HEK293T (cell line): ENCODE results near the gene SUPT20HL2.

Source experiments
- CTCF ChIA-PET: fragments of 350-600 bp; formaldehyde crosslinking; extraction: SDS; loops from one replicate; lab custom pipeline; 2021; ENCODE audit warnings: antibody characterized with exemption, inconsistent platforms; lab: Yijun Ruan, JAX
- POLR2A ChIA-PET: fragments of 350-600 bp; formaldehyde crosslinking; extraction: SDS; loops from one replicate; lab custom pipeline; 2020; ENCODE audit warnings: antibody characterized with exemption, inconsistent platforms; lab: Yijun Ruan, JAX
- DNase-seq: peaks from one replicate; pipeline ENCODE4 v3.0.0; 2012; ENCODE audit warnings: mixed read lengths; ENCODE audit errors: extremely low spot score
- ARNT ChIP-seq: fragments of 450-650 bp; IDR thresholded peaks from 2 replicates; pipeline ENCODE4 v1.6.1; 2017; ENCODE audit warnings: mild to moderate bottlenecking
- BHLHE40 ChIP-seq: fragments of 450-650 bp; IDR thresholded peaks from 2 replicates; pipeline ENCODE4 v1.6.1; 2016; ENCODE audit warnings: mild to moderate bottlenecking, moderate library complexity, borderline replicate concordance
- CTBP1 ChIP-seq: fragments of 450-650 bp; IDR thresholded peaks from 2 replicates; pipeline ENCODE4 v1.6.1; 2016; ENCODE audit warnings: borderline replicate concordance
- ELF4 ChIP-seq: fragments of 450-650 bp; IDR thresholded peaks from 2 replicates; pipeline ENCODE4 v1.6.1; 2017; ENCODE audit warnings: antibody characterized with exemption
- FOXA1 ChIP-seq: fragments of 450-650 bp; IDR thresholded peaks from 2 replicates; pipeline ENCODE4 v1.6.1; 2016; ENCODE audit warnings: mild to moderate bottlenecking
- FOXK2 ChIP-seq: fragments of 450-650 bp; IDR thresholded peaks from 2 replicates; pipeline ENCODE4 v1.6.1; 2016; ENCODE audit warnings: mild to moderate bottlenecking
- FOXM1 ChIP-seq: fragments of 450-650 bp; IDR thresholded peaks from 2 replicates; pipeline ENCODE4 v1.6.1; 2017; ENCODE audit warnings: mild to moderate bottlenecking, borderline replicate concordance
- HDGF ChIP-seq: fragments of 450-650 bp; IDR thresholded peaks from 2 replicates; pipeline ENCODE4 v1.6.1; 2017; ENCODE audit warnings: antibody characterized with exemption, borderline replicate concordance
- L3MBTL2 ChIP-seq: fragments of 450-650 bp; conservative IDR thresholded peaks from 2 replicates; pipeline ENCODE4 v1.6.1; 2016; ENCODE audit warnings: mild to moderate bottlenecking
- LEF1 ChIP-seq: fragments of 450-650 bp; IDR thresholded peaks from 2 replicates; pipeline ENCODE4 v1.6.1; 2017; ENCODE audit warnings: mild to moderate bottlenecking, borderline replicate concordance
- NFRKB ChIP-seq: fragments of 450-650 bp; IDR thresholded peaks from 2 replicates; pipeline ENCODE4 v1.6.1; 2016; ENCODE audit warnings: mild to moderate bottlenecking, moderate library complexity
- SP1 ChIP-seq: fragments of 450-650 bp; IDR thresholded peaks from 2 replicates; pipeline ENCODE4 v1.6.1; 2017
- SUZ12 ChIP-seq: fragments of 450-650 bp; IDR thresholded peaks from 2 replicates; pipeline ENCODE4 v1.6.1; 2016; ENCODE audit warnings: mild to moderate bottlenecking
- TARDBP ChIP-seq: fragments of 450-650 bp; IDR thresholded peaks from 2 replicates; pipeline ENCODE4 v1.6.1; 2016
- ZNF384 ChIP-seq: fragments of 450-650 bp; IDR thresholded peaks from 2 replicates; pipeline ENCODE4 v1.6.1; 2016
- TF ChIP-seq, protein P1 (sequence below): fragments of 450-650 bp; IDR thresholded peaks from 2 replicates; pipeline ENCODE4 v1.6.1; 2016

The SUPT20HL2 gene

GRCh38 chrX:24293412-24293811, 20.5 kb downstream of the SUPT20HL2 start:
- ChIA-PET CTCF (interaction anchor here (0.6 to 1.5 kb wide), 4 partner anchors 11 to 590 kb away, joined by 3 to 6 read pairs (median 4); no protein-coding TSS in a partner anchor), POLR2A (no interaction called here)
- DNase-seq = no peak
- TF ChIP-seq, protein P1, sequence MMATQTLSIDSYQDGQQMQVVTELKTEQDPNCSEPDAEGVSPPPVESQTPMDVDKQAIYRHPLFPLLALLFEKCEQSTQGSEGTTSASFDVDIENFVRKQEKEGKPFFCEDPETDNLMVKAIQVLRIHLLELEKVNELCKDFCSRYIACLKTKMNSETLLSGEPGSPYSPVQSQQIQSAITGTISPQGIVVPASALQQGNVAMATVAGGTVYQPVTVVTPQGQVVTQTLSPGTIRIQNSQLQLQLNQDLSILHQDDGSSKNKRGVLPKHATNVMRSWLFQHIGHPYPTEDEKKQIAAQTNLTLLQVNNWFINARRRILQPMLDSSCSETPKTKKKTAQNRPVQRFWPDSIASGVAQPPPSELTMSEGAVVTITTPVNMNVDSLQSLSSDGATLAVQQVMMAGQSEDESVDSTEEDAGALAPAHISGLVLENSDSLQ = no peak
- TF ChIP-seq ZNF384 (no peak), SP1 (no peak), FOXK2 (no peak), L3MBTL2 (no peak), NFRKB (no peak), CTBP1 (no peak), FOXM1 (no peak), TARDBP (no peak), SUZ12 (no peak), ARNT (no peak), ELF4 (no peak), FOXA1 (no peak), BHLHE40 (no peak), HDGF (no peak), LEF1 (no peak)

- DNase-seq = no peak
- ChIA-PET CTCF (interaction anchor here (0.7 to 1.5 kb wide), 2 partner anchors 10 to 98 kb away, joined by 3 to 6 read pairs; no protein-coding TSS in a partner anchor), POLR2A (no interaction called here)
- TF ChIP-seq CTBP1 (no peak), SUZ12 (no peak), FOXA1 (no peak)
- TF ChIP-seq, protein P1 = no peak
These were observed 21.5 kb downstream of the SUPT20HL2 start for GRCh38 chrX:24292353-24292752.

GRCh38 chrX:24285082-24285481, 28.8 kb downstream of the SUPT20HL2 start:
- no peak for DNase-seq
- ChIA-PET CTCF (interaction anchor here (0.8 to 1.1 kb wide), 2 partner anchors 26 to 86 kb away, joined by 3 to 5 read pairs; no protein-coding TSS in a partner anchor), POLR2A (no interaction called here)
- TF ChIP-seq, protein P1 = no peak
- TF ChIP-seq ELF4 = no peak
- TF ChIP-seq SUZ12 = no peak
- TF ChIP-seq SP1 = no peak
- TF ChIP-seq FOXM1 = no peak
- TF ChIP-seq BHLHE40 = no peak
- TF ChIP-seq ZNF384 = no peak
- TF ChIP-seq L3MBTL2 = no peak

- ChIA-PET CTCF (interaction anchor here (1.4 kb wide), 1 partner anchor 23 kb away, joined by 3 read pairs; no protein-coding TSS in a partner anchor), POLR2A (interaction anchor here (0.6 kb wide), 1 partner anchor 109 kb away, joined by 3 read pairs; no protein-coding TSS in a partner anchor)
- DNase-seq = no peak
- no peak for TF ChIP-seq FOXK2
- TF ChIP-seq TARDBP = no peak
- TF ChIP-seq FOXA1 = no peak
- TF ChIP-seq LEF1 = no peak
- no peak for TF ChIP-seq ELF4
- no peak for TF ChIP-seq NFRKB
These were observed 30.6 kb downstream of the SUPT20HL2 start for GRCh38 chrX:24283127-24283794.

GRCh38 chrX:24282381-24283126, 31.3 kb downstream of the SUPT20HL2 start:
- ChIA-PET POLR2A (no interaction called here), CTCF (interaction anchor here (1.1 to 1.4 kb wide), 2 partner anchors 10 to 22 kb away, joined by 3 to 6 read pairs; no protein-coding TSS in a partner anchor)
- DNase-seq = peak; percentile 22
- TF ChIP-seq ARNT = no peak
- TF ChIP-seq ELF4 = no peak
- TF ChIP-seq, protein P1 = no peak
- TF ChIP-seq HDGF = no peak
- TF ChIP-seq L3MBTL2 = no peak

GRCh38 chrX:24277405-24277804, 36.5 kb downstream of the SUPT20HL2 start:
- TF ChIP-seq HDGF (no peak), NFRKB (no peak), ARNT (no peak), ELF4 (no peak)
- ChIA-PET CTCF (no interaction called here), POLR2A (no interaction called here)
- DNase-seq = no peak
